Measurements from ENCODE around the gene NR1I3. TPM values are rescaled to one million over a fixed set of nuclear protein-coding genes. Genes with fewer than 3 reads are reported as not detected.

NR1I3 gene
- total and polyA plus RNA-seq, 2 of the 13 experiments (the other 11 are each of a cell fraction or from before 2014, with no cell fraction given), result 0.62 to 0.95 TPM

- TF ChIP-seq TFDP2 (CRISPR knock-in tag; IDR thresholded peaks at IDR 0.05) (peak; percentile 39; the same call in 1 of the 2 replicates), MED1 (CRISPR knock-in tag; IDR thresholded peaks at IDR 0.05) (peak; percentile 55), TBL1XR1 (IDR thresholded peaks at IDR 0.05; ENCODE audit: borderline replicate concordance, low read length, partially characterized antibody) (no peak), NFKB2 (CRISPR knock-in tag; IDR thresholded peaks at IDR 0.05; ENCODE audit: borderline replicate concordance) (peak; percentile 56; the same call in 1 of the 2 replicates), REL (CRISPR knock-in tag; conservative IDR thresholded peaks at IDR 0.05) (no peak), ZNF746 (CRISPR knock-in tag; IDR thresholded peaks at IDR 0.05) (no peak), ZNF629 (CRISPR knock-in tag; conservative IDR thresholded peaks at IDR 0.05) (no peak), RFX3 (CRISPR knock-in tag; IDR thresholded peaks at IDR 0.05) (no peak), FOXJ3 (CRISPR knock-in tag; IDR thresholded peaks at IDR 0.05; ENCODE audit: borderline replicate concordance) (0 out of 2 replicates have a peak, but pooled peaks have one; percentile 19), RARG (CRISPR knock-in tag; IDR thresholded peaks at IDR 0.05; ENCODE audit: low read depth) (no peak), HNRNPUL1 (IDR thresholded peaks at IDR 0.05; ENCODE audit: low read depth, low read length) (no peak), ZNF687 (CRISPR knock-in tag; IDR thresholded peaks at IDR 0.05) (peak; percentile 96)
- TF ChIP-seq, protein P1, sequence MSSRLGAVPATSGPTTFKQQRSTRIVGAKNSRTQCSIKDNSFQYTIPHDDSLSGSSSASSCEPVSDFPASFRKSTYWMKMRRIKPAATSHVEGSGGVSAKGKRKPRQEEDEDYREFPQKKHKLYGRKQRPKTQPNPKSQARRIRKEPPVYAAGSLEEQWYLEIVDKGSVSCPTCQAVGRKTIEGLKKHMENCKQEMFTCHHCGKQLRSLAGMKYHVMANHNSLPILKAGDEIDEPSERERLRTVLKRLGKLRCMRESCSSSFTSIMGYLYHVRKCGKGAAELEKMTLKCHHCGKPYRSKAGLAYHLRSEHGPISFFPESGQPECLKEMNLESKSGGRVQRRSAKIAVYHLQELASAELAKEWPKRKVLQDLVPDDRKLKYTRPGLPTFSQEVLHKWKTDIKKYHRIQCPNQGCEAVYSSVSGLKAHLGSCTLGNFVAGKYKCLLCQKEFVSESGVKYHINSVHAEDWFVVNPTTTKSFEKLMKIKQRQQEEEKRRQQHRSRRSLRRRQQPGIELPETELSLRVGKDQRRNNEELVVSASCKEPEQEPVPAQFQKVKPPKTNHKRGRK (CRISPR knock-in tag; IDR thresholded peaks at IDR 0.05), result no peak
- TF ChIP-seq, protein P2, sequence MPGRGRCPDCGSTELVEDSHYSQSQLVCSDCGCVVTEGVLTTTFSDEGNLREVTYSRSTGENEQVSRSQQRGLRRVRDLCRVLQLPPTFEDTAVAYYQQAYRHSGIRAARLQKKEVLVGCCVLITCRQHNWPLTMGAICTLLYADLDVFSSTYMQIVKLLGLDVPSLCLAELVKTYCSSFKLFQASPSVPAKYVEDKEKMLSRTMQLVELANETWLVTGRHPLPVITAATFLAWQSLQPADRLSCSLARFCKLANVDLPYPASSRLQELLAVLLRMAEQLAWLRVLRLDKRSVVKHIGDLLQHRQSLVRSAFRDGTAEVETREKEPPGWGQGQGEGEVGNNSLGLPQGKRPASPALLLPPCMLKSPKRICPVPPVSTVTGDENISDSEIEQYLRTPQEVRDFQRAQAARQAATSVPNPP (CRISPR knock-in tag; IDR thresholded peaks at IDR 0.05), result 0 out of 2 replicates have a peak, but pooled peaks have one; percentile 77
- TF ChIP-seq, protein P3, sequence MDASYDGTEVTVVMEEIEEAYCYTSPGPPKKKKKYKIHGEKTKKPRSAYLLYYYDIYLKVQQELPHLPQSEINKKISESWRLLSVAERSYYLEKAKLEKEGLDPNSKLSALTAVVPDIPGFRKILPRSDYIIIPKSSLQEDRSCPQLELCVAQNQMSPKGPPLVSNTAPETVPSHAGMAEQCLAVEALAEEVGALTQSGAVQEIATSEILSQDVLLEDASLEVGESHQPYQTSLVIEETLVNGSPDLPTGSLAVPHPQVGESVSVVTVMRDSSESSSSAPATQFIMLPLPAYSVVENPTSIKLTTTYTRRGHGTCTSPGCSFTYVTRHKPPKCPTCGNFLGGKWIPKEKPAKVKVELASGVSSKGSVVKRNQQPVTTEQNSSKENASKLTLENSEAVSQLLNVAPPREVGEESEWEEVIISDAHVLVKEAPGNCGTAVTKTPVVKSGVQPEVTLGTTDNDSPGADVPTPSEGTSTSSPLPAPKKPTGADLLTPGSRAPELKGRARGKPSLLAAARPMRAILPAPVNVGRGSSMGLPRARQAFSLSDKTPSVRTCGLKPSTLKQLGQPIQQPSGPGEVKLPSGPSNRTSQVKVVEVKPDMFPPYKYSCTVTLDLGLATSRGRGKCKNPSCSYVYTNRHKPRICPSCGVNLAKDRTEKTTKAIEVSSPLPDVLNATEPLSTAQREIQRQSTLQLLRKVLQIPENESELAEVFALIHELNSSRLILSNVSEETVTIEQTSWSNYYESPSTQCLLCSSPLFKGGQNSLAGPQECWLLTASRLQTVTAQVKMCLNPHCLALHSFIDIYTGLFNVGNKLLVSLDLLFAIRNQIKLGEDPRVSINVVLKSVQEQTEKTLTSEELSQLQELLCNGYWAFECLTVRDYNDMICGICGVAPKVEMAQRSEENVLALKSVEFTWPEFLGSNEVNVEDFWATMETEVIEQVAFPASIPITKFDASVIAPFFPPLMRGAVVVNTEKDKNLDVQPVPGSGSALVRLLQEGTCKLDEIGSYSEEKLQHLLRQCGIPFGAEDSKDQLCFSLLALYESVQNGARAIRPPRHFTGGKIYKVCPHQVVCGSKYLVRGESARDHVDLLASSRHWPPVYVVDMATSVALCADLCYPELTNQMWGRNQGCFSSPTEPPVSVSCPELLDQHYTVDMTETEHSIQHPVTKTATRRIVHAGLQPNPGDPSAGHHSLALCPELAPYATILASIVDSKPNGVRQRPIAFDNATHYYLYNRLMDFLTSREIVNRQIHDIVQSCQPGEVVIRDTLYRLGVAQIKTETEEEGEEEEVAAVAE (CRISPR knock-in tag; IDR thresholded peaks at IDR 0.05; ENCODE audit: borderline replicate concordance), result no peak; the same call in 1 of the 2 replicates
Observed at GRCh38 chr1:161201836-161202712, 35.9 kb downstream of the NR1I3 start, which contains the start of gene NDUFS2 (continued).
